GM19328 (cell line): ENCODE measurements around the gene TUBB4A.
"Not testable (repeated sequence)": the region's sequence is repeated elsewhere in the genome, so short reads cannot be mapped to it uniquely, and the experiment has no call there.

Experiments
- ATAC-seq: cut with Tn5 transposase; IDR thresholded peaks from one replicate; pipeline ENCODE4 v1.9.1; 2021; ENCODE audit warnings: mild to moderate bottlenecking, moderate library complexity; ENCODE audit not compliant: unreplicated experiment

TUBB4A gene

DNA sequence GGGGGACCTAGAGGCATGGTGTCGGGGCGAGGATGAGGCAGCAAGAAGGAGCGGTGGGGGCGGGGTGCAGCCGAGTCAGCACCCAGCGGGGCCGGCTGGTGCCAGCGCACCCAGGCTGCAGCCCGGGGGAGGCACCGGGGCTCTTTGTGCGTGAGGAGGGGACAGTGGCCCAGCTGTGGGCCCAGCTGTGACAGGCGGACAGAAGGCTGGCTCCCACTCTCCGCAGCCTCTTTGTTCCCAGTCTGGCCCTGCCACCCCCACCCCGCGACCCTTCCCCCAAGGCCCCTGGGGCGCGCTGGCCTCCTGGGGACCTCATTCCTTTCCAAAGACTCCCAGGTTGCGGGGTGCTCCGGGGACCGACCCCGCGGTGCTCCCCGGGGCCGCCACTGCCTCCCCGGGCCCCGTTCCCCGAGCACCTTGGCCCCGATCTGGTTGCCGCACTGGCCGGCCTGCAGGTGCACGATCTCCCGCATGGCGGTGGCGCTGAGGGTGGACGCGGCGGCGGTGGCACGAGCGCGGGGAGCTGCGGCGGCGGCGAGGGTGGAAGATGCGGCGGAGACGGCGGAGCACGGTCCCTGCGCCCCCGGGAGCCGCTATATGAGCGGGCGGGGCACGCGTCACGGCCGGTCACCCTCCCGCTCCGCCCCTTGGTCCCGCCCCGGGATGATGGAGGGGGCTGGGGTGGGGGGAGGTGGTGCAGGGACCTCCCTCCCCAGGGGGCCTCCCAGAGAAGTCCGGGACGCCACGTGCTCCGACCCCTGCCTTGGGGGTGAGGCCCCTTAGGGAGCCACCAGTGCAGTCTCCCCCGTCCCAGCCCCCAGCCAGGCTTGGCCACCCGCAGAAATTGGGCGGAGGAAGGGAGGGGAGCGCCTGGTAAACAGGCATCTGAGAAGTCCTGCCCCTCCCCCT, at the start of gene TUBB4A:
TSS of gene TUBB4A (minus strand) at position 570 of the 909 bp plus-strand sequence. CDS start at position 473, 97 bp downstream.
- ATAC-seq, result no peak

- no peak for ATAC-seq
Observed at GRCh38 chr19:6551091-6551490, 49.0 kb upstream of the TUBB4A start.

DNA sequence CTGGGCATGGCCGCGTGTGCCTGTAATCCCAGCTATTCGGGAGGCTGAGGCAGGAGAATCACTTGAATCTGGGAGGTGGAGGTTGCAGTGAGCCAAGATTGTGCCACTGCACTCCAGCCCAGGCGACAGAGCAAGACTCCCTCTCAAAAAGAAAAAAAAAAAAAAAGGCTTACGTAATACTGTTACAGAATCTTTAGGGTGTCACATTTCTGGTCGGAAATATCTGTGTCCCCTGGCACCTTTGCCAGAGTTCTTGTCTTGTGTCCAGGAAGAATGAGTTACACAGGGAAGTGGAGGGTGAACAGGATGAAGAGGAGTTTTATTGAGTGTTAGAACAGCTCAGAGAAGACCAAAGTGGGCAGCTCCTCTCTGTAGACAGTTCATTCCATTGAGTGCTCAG, 48.6 kb upstream of the TUBB4A start:
- ATAC-seq, result not testable (repeated sequence)

- no peak for ATAC-seq
Observed at GRCh38 chr19:6543866-6544347, 41.8 kb upstream of the TUBB4A start.

GRCh38 chr19:6540918-6541689, 39.0 kb upstream of the TUBB4A start:
- no peak for ATAC-seq

GRCh38 chr19:6539514-6539913, 37.4 kb upstream of the TUBB4A start:
- no peak for ATAC-seq

GRCh38 chr19:6535558-6536137, 33.5 kb upstream of the TUBB4A start:
- ATAC-seq, result no peak

- no peak for ATAC-seq
Observed at GRCh38 chr19:6534451-6535093, 32.5 kb upstream of the TUBB4A start.

DNA sequence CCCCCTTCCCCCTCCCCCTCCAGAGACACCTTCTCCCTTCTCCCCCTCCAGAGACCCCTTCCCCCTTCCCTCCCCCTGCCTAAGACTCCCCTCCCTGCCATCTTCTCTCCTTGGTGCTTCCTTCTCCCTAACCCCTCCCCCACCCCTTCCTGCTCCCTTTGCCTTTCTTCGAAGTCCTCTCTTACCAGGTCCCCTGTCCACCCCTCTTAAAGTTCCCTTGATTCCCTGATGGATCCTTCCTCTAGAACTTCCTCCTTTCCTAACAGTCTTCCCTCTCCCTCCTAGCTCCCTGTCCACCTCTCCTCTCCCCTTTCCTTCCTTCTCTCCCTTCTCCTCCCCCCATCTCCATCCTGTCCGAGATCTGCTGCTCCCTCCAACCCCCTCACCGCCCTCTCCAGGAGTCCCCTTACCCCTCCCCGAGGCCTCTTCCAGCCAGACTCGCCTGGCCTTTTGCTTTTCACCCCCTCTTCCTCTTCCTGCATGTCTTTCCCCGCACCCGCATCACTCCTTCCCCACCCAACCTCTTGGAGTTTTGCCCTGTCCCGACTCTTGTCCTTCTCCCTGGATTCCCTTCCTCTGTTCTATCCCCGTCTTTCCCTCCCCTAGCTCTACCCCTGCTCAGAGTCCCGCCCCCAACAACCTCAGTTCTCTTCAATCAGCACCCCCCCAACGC, 31.8 kb upstream of the TUBB4A start:
- ATAC-seq, result no peak

- ATAC-seq, result no peak
Observed at GRCh38 chr19:6533000-6533328, 30.9 kb upstream of the TUBB4A start.

- ATAC-seq, result no peak
Observed at GRCh38 chr19:6532244-6532999, 30.3 kb upstream of the TUBB4A start.

GRCh38 chr19:6531956-6532243, 29.8 kb upstream of the TUBB4A start:
- ATAC-seq, result no peak

DNA sequence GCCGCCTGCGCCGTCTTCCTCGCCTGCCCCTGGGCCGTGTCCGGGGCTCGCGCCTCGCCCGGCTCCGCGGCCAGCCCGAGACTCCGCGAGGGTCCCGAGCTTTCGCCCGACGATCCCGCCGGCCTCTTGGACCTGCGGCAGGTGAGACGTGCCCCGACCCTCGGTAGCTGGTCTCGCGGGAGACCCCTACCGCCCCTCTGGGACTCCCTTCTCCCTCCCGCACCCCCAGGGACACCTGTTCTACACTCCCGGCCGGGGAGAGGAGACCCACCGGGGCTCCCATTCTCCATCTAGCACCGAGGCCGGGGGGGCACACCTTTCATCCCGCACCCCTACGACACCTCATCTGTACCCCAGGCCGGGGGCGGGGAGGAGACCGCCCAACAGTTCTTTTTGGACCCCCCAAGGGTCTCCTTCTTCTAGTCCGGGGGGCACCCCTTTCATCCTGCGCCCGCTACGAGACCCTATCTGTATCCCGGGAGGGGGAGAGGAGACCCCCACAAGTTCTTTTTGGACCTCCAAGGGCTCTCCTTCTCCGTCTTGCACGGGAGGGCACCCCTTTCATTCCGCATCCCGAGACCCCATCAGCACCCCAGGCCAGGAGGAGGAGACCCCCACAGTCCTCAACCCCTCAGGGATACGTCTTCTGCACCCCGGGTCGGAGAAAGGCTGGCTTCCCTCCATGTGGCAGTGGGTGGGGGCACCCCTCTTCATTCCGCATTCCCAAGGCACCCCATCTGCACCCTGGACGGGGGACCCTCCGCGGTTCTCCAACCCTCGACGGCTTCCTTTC, 29.2 kb upstream of the TUBB4A start:
- ATAC-seq, result no peak

GRCh38 chr19:6530386-6531162, 28.5 kb upstream of the TUBB4A start, which contains the start of gene TNFSF9:
TNFSF9 (plus strand) TSS chr19:6531026; CDS start chr19:6531037, 11 bp downstream.
- ATAC-seq, result peak; percentile 35

- ATAC-seq, result no peak
Observed at GRCh38 chr19:6529937-6530385, 27.9 kb upstream of the TUBB4A start.

DNA sequence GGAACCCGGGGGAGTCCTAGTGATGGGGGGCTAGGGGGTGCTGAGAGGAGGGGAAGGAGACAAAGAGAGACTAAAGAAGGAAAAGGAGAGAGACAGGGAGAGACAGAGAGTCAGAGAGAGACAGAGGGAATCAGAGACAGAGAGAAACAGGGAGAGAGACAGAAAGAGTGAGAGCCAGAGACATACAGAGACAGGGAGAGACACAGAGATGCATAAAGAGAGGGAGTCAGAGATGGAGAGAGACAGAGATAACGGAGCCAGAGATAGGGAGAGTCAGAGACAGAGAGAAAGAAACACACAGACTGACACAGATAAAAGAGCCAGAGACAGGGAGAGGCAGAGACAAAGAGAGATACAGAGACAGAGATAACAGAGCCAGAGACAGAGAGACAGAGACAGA, 27.2 kb upstream of the TUBB4A start:
- no peak for ATAC-seq

GRCh38 chr19:6528544-6529121, 26.5 kb upstream of the TUBB4A start:
- no peak for ATAC-seq
